ENCODE data around the gene POR. TPM values are rescaled to one million over a fixed set of nuclear protein-coding genes. Genes with fewer than 3 reads are reported as not detected.

Gene POR
- polyA plus RNA-seq, 4 donors, result 80.5 to 461 (median 262) TPM

DNA sequence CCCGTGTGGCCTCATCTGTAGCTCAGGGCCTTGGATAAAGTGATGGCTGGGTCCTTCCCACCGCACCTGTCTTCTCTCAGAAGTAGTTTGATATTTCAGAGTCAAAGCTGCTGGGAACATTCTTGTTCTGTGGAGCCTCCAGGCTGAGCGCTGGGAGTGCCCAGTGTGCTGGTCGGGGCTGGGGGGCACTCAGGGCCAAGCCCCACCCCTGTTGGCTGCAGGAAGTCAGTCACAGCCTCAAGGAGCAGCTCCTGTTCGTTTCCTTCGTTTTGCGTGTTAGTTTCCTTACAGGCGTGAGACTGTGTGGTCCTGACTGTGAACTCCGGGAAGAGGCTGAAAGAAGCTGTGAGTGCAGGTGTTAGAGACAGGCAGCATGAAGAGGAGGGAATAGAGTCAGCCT lies 33.2 kb downstream of the POR start:
- Histone ChIP-seq H3K27me3 (ENCODE audit: control insufficient read depth in 3 of 3, insufficient read depth in 3 of 3, low read length in 3 of 3) (no peaks in the 10 kb centered on the region), H3K9me3 (ENCODE audit: control insufficient read depth in 2 of 2, insufficient read depth in 1 of 2, low read depth in 1 of 2, low read length in 1 of 2) (peaks cover 0 to 5% of the 10 kb centered on the region in 2 donors), H3K27ac (ENCODE audit: low read depth in 1 of 3, low read length in 2 of 3) (no peak overlapping the region), H3K4me1 (ENCODE audit: control insufficient read depth in 3 of 3, insufficient read depth in 2 of 3, low read depth in 1 of 3, low read length in 2 of 3) (peaks cover 12 to 22% (median 14%) of the 10 kb centered on the region in 3 donors), H3K36me3 (ENCODE audit: control insufficient read depth in 3 of 3, insufficient read depth in 2 of 3, low read depth in 1 of 3, low read length in 3 of 3) (peaks cover 0 to 20% (median 0%) of the 10 kb centered on the region in 3 donors), H3K4me3 (ENCODE audit: low read depth in 1 of 3, low read length in 3 of 3) (no peak overlapping the region)
- no peak for DNase-seq
- WGBS, 3 donors, result 77 to 84% (median 82%) methylated on average over 9 of the region's 9 CpGs
- no peak for FAIRE-seq

DNA sequence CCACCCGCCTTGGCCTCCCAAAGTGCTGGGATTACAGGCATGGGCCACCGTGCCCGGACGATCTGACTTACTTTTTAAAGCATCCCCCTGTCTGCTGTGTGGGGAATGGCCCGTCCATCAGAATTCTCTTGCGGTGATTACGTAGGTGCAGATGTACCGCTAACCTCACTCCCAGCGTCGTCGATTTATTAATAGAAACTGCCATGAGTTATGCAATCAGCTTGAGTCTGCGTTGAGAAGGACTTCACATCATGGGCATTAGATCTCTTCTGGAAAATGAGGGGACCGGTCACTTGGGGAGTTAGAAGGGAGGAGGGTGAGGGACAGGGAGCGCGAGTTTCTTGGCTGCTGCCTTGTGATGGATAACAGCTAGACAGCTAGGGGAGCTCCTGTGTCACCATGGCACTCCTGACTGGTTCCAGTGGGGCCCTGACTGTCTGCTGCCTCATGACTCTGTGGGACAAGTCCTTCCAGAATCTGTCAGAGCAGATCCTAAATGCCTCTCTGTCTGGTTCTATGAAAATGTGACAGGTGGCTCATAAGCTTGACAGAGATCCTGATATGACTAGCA lies 35.2 kb downstream of the POR start:
- DNase-seq, result no peak
- peaks cover 8 to 11% (median 10%) of the 10 kb centered on the region in 3 donors for H3K4me1 ChIP-seq (ENCODE audit: control insufficient read depth in 3 of 3, insufficient read depth in 2 of 3, low read depth in 1 of 3, low read length in 2 of 3)
- peaks cover 0 to 34% (median 4%) of the 10 kb centered on the region in 3 donors for H3K36me3 ChIP-seq (ENCODE audit: control insufficient read depth in 3 of 3, insufficient read depth in 2 of 3, low read depth in 1 of 3, low read length in 3 of 3)
- 83 to 92% (median 87%) methylated on average over 15 of the region's 15 CpGs for WGBS, 3 donors
- no peak for FAIRE-seq
- H3K27me3 ChIP-seq (ENCODE audit: control insufficient read depth in 3 of 3, insufficient read depth in 3 of 3, low read length in 3 of 3), result no peaks in the 10 kb centered on the region
- no peaks in the 10 kb centered on the region for H3K9me3 ChIP-seq (ENCODE audit: control insufficient read depth in 2 of 2, insufficient read depth in 1 of 2, low read depth in 1 of 2, low read length in 1 of 2)
- no peak overlapping the region for H3K4me3 ChIP-seq (ENCODE audit: low read depth in 1 of 3, low read length in 3 of 3)
- peak overlapping the region in 1 of 3 donors; percentile 12 for H3K27ac ChIP-seq (ENCODE audit: low read depth in 1 of 3, low read length in 2 of 3)

DNA sequence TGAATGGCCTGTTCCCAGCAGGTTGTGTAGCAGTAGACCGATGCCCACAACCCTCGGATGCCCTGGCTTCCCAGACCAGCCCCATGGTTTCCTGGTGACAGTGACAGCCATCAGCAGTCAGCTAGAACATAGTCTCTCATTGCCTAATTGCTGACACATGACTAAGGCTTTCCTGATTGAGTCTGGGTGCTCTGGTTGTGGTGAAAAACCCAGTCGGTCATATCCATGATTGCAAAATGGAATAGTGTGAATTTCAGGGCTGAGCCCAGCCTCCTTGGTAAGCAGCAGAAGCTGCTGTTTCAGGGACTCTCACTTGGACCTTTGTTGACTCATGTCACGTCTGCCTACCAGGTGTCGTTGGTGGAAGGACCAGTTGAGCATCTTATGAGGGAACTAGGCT lies 36.6 kb downstream of the POR start:
- peaks cover 0 to 42% (median 4%) of the 10 kb centered on the region in 3 donors for H3K36me3 ChIP-seq (ENCODE audit: control insufficient read depth in 3 of 3, insufficient read depth in 2 of 3, low read depth in 1 of 3, low read length in 3 of 3)
- peaks cover 0 to 5% of the 10 kb centered on the region in 2 donors for H3K9me3 ChIP-seq (ENCODE audit: control insufficient read depth in 2 of 2, insufficient read depth in 1 of 2, low read depth in 1 of 2, low read length in 1 of 2)
- peak overlapping the region in 1 of 3 donors; percentile 37 for H3K27ac ChIP-seq (ENCODE audit: low read depth in 1 of 3, low read length in 2 of 3)
- WGBS, 3 donors, result 62 to 79% (median 74%) methylated on average over 5 of the region's 5 CpGs
- H3K4me3 ChIP-seq (ENCODE audit: low read depth in 1 of 3, low read length in 3 of 3), result no peak overlapping the region
- H3K27me3 ChIP-seq (ENCODE audit: control insufficient read depth in 3 of 3, insufficient read depth in 3 of 3, low read length in 3 of 3), result no peaks in the 10 kb centered on the region
- peaks cover 0 to 4% (median 2%) of the 10 kb centered on the region in 3 donors for H3K4me1 ChIP-seq (ENCODE audit: control insufficient read depth in 3 of 3, insufficient read depth in 2 of 3, low read depth in 1 of 3, low read length in 2 of 3)
- DNase-seq (peak; percentile 31 to 49), FAIRE-seq (no peak)

DNA sequence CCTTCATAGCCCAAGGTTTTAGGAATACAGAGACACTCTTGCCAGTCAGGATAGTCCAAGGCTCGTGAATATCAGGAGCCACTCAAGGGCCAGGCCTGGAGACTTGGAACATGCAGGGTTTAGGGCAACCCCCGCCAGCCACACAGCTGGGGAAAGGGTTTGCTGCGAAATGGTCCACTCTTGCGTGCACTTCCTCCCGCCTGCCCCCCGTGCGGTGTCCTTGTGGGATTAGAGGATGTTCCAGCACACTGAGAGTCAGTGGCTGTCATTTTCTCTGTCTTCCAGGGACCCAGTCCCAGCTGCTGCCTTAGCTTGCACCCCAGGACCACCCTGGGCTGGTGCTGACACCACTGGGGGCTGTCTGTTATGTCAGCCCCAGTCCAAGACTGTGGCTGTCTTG lies 38.5 kb downstream of the POR start:
- Histone ChIP-seq H3K36me3 (ENCODE audit: control insufficient read depth in 3 of 3, insufficient read depth in 2 of 3, low read depth in 1 of 3, low read length in 3 of 3) (peaks cover 5 to 38% (median 6%) of the 10 kb centered on the region in 3 donors), H3K4me3 (ENCODE audit: low read depth in 1 of 3, low read length in 3 of 3) (no peak overlapping the region), H3K27ac (ENCODE audit: low read depth in 1 of 3, low read length in 2 of 3) (peak overlapping the region in 1 of 3 donors; percentile 45), H3K27me3 (ENCODE audit: control insufficient read depth in 3 of 3, insufficient read depth in 3 of 3, low read length in 3 of 3) (no peaks in the 10 kb centered on the region), H3K9me3 (ENCODE audit: control insufficient read depth in 2 of 2, insufficient read depth in 1 of 2, low read depth in 1 of 2, low read length in 1 of 2) (peaks cover 0 to 5% of the 10 kb centered on the region in 2 donors), H3K4me1 (ENCODE audit: control insufficient read depth in 3 of 3, insufficient read depth in 2 of 3, low read depth in 1 of 3, low read length in 2 of 3) (peaks cover 0 to 20% (median 4%) of the 10 kb centered on the region in 3 donors)
- FAIRE-seq, result no peak
- no peak for DNase-seq
- 92 to 97% (median 93%) methylated on average over 7 of the region's 7 CpGs for WGBS, 3 donors

DNA sequence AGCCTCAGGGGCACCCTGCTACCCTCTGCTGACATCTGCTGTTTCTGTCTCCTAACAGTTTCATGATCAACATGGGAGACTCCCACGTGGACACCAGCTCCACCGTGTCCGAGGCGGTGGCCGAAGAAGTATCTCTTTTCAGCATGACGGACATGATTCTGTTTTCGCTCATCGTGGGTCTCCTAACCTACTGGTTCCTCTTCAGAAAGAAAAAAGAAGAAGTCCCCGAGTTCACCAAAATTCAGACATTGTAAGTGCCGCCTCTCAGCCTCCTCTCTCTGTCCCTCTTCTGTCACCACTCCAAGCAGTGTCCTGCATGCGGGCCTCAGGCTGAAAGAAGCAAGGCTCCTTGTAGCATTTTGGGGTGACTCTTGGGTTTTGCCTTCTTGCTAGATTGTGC lies 39.0 kb downstream of the POR start:
- peaks cover 0 to 5% of the 10 kb centered on the region in 2 donors for H3K9me3 ChIP-seq (ENCODE audit: control insufficient read depth in 2 of 2, insufficient read depth in 1 of 2, low read depth in 1 of 2, low read length in 1 of 2)
- WGBS, 3 donors, result 84 to 93% (median 92%) methylated on average over 11 of the region's 11 CpGs
- no peak for FAIRE-seq
- no peak overlapping the region for H3K4me3 ChIP-seq (ENCODE audit: low read depth in 1 of 3, low read length in 3 of 3)
- H3K4me1 ChIP-seq (ENCODE audit: control insufficient read depth in 3 of 3, insufficient read depth in 2 of 3, low read depth in 1 of 3, low read length in 2 of 3), result peaks cover 0 to 22% (median 5%) of the 10 kb centered on the region in 3 donors
- peak overlapping the region in 1 of 3 donors; percentile 45 for H3K27ac ChIP-seq (ENCODE audit: low read depth in 1 of 3, low read length in 2 of 3)
- no peaks in the 10 kb centered on the region for H3K27me3 ChIP-seq (ENCODE audit: control insufficient read depth in 3 of 3, insufficient read depth in 3 of 3, low read length in 3 of 3)
- DNase-seq, result no peak
- peaks cover 5 to 40% (median 6%) of the 10 kb centered on the region in 3 donors for H3K36me3 ChIP-seq (ENCODE audit: control insufficient read depth in 3 of 3, insufficient read depth in 2 of 3, low read depth in 1 of 3, low read length in 3 of 3)

DNA sequence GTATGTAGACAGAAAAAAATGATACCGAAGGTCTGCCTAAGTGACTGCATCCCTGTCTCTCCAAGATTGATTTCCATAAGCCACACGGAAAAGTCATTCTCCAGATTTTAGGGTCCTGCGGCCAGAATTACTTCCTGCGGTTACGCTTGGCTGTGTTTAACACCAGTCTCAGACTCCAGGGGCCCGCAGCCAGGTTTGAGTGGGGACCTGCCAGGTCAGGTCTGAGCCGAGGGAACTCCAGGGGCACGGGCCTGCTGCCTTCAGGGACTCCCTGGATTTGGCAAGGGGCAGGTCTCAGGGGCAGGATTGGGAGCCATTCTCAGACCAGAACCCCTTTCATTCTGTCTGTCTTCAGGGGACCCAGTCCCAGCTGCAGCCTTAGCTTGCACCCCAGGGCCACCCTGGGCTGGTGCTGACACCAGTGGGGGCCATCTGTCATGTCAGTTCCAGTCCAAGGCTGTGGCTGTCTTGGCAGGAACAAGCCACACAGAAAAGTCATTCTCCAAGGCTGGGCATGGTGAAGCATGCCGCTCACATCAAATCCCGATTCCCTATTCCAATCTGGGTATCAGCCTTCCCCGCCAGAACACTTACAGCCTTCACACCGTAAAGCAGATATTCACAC lies 40.5 kb downstream of the POR start:
- Histone ChIP-seq H3K27ac (ENCODE audit: low read depth in 1 of 3, low read length in 2 of 3) (peak overlapping the region in 1 of 3 donors; percentile 64), H3K36me3 (ENCODE audit: control insufficient read depth in 3 of 3, insufficient read depth in 2 of 3, low read depth in 1 of 3, low read length in 3 of 3) (peaks cover 5 to 47% (median 8%) of the 10 kb centered on the region in 3 donors)

DNA sequence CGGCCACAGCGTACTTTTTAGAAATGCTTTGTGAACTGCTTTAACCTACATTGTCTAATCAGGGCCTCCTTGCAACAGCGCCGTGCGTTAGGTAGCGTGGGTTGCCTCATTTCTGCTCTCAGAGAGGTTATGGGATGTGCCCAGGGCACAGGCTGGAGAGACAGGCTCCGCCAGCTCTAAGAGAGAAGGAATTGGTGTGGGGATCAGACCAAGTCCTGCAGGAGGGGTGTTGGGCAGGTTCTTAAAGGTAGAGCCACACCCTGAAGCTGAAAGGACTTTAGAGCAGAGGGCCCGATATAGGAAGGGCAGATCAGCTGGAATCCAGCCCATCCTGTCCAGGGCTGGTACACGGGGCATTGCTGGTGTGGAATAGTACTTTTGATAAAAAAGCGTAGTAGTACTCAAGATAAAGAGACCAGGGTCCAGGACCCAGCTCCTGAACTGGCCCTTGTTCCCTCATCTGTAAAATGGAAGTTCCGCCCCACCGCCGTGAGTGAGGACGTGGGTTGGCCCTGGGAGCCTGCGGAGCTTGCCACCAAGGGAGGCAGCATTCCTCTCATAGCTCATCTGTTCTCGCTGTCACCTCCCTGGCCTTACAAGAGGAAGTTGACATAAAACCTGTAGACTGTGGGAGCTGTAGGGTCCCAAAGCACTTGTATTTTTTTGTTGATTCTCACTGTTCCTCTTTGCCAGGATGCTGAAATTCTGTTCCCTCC lies 42.2 kb downstream of the POR start:
- Histone ChIP-seq H3K27ac (ENCODE audit: low read depth in 1 of 3, low read length in 2 of 3) (peak overlapping the region; percentile 67 to 93 (median 83)), H3K4me3 (ENCODE audit: low read depth in 1 of 3, low read length in 3 of 3) (no peak overlapping the region), H3K27me3 (ENCODE audit: control insufficient read depth in 3 of 3, insufficient read depth in 3 of 3, low read length in 3 of 3) (no peaks in the 10 kb centered on the region), H3K4me1 (ENCODE audit: control insufficient read depth in 3 of 3, insufficient read depth in 2 of 3, low read depth in 1 of 3, low read length in 2 of 3) (peaks cover 0 to 22% (median 10%) of the 10 kb centered on the region in 3 donors), H3K9me3 (ENCODE audit: control insufficient read depth in 2 of 2, insufficient read depth in 1 of 2, low read depth in 1 of 2, low read length in 1 of 2) (peaks cover 0 to 5% of the 10 kb centered on the region in 2 donors), H3K36me3 (ENCODE audit: control insufficient read depth in 3 of 3, insufficient read depth in 2 of 3, low read depth in 1 of 3, low read length in 3 of 3) (peaks cover 5 to 60% (median 12%) of the 10 kb centered on the region in 3 donors)
- 26 to 68% (median 46%) methylated on average over 16 of the region's 16 CpGs for WGBS, 3 donors
- FAIRE-seq (no peak), DNase-seq (peak; percentile 90 to 99)

More for the DNA sequence above, 40.5 kb downstream of the POR start:
- Histone ChIP-seq H3K4me1 (ENCODE audit: control insufficient read depth in 3 of 3, insufficient read depth in 2 of 3, low read depth in 1 of 3, low read length in 2 of 3) (peaks cover 0 to 22% (median 10%) of the 10 kb centered on the region in 3 donors), H3K4me3 (ENCODE audit: low read depth in 1 of 3, low read length in 3 of 3) (no peak overlapping the region), H3K9me3 (ENCODE audit: control insufficient read depth in 2 of 2, insufficient read depth in 1 of 2, low read depth in 1 of 2, low read length in 1 of 2) (peaks cover 0 to 5% of the 10 kb centered on the region in 2 donors), H3K27me3 (ENCODE audit: control insufficient read depth in 3 of 3, insufficient read depth in 3 of 3, low read length in 3 of 3) (no peaks in the 10 kb centered on the region)
- FAIRE-seq (no peak), DNase-seq (no peak)
- WGBS, 3 donors, result 93 to 97% (median 95%) methylated on average over 12 of the region's 12 CpGs

DNA sequence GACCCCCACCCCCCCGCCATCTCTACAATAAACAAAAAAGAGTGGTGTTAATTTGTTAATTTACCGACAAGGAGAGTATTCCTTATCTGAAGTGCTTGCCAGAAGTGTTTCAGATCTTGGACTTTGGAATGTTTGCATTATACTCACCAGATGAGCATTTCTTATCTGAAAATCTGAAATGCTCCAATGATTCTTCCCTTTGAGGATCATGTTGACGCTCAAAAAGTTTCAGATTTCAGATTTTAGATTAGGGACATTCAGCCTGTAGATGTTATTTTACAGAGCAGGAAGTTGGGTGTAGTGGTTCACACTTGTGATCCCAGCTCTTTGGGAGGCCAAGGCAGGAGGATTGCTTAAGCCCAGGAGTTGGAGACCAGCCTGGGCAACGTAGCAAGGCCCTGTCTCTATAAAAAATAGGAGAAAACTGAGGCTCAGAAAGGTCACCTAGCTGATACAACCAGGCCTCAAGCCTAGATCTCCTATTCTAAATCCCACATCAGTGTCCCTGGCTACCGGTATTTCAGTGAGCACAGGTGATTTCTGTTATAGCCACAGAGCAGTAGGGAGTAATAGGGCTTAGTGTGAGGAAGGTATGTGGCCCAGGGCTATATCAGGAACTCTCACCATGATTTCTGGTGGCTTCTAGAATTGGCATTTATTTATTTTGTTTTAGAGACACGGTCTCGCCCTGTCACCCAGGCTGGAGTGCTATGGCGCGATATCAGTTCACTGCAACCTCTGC lies 44.0 kb downstream of the POR start:
- peak overlapping the region; percentile 67 to 93 (median 71) for H3K27ac ChIP-seq (ENCODE audit: low read depth in 1 of 3, low read length in 2 of 3)
- peaks cover 0 to 22% (median 10%) of the 10 kb centered on the region in 3 donors for H3K4me1 ChIP-seq (ENCODE audit: control insufficient read depth in 3 of 3, insufficient read depth in 2 of 3, low read depth in 1 of 3, low read length in 2 of 3)
- WGBS, 3 donors, result 70 to 82% (median 75%) methylated on average over 9 of the region's 9 CpGs
- FAIRE-seq (no peak), DNase-seq (peak; percentile 56 to 79)
- H3K36me3 ChIP-seq (ENCODE audit: control insufficient read depth in 3 of 3, insufficient read depth in 2 of 3, low read depth in 1 of 3, low read length in 3 of 3), result peaks cover 5 to 68% (median 19%) of the 10 kb centered on the region in 3 donors
- no peaks in the 10 kb centered on the region for H3K27me3 ChIP-seq (ENCODE audit: control insufficient read depth in 3 of 3, insufficient read depth in 3 of 3, low read length in 3 of 3)
- no peak overlapping the region for H3K4me3 ChIP-seq (ENCODE audit: low read depth in 1 of 3, low read length in 3 of 3)
- peaks cover 0 to 5% of the 10 kb centered on the region in 2 donors for H3K9me3 ChIP-seq (ENCODE audit: control insufficient read depth in 2 of 2, insufficient read depth in 1 of 2, low read depth in 1 of 2, low read length in 1 of 2)

All from small intestine (tissue), 7 donors.